Upper lobe of left lung (tissue), 6 donors: ENCODE results near the gene NEURL2. TPM values are rescaled to one million over a fixed set of nuclear protein-coding genes. Genes with fewer than 3 reads are reported as not detected.
A peak's percentile ranks its signal among the peaks of the same experiment; 100 is the strongest.

Source experiments
- ATAC-seq, 2 donors: fragments of 200-7000 bp; cut with Tn5 transposase; one replicate each; pipeline ENCODE4 v1.9.1; 2022; ENCODE audit warnings: mild to moderate bottlenecking in 2 of 2, moderate library complexity in 2 of 2; ENCODE audit not compliant: low FRiP score in 2 of 2
- DNase-seq, 2 donors: peaks; one replicate each; pipeline ENCODE4 v3.0.0-alpha.2; 2019 to 2020
- H3K27ac ChIP-seq, 4 donors: fragments of 200-600 bp; sonication (generic); one replicate each; pipeline ENCODE4 v1.5.1; 2016 to 2019
- H3K27me3 ChIP-seq, 4 donors: fragments of 200-600 bp; sonication (generic); one replicate each; pipeline ENCODE4 v1.5.1; 2017 to 2019
- H3K36me3 ChIP-seq, 4 donors: fragments of 200-600 bp; sonication (generic); one replicate each; pipeline ENCODE4 v1.5.1; 2016 to 2019
- H3K4me1 ChIP-seq, 4 donors: fragments of 200-600 bp; sonication (generic); one replicate each; pipeline ENCODE4 v1.5.1; 2018 to 2019
- H3K4me3 ChIP-seq, 4 donors: fragments of 200-600 bp; sonication (generic); one replicate each; pipeline ENCODE4 v1.5.1; 2017 to 2019; ENCODE audit warnings: mild to moderate bottlenecking in 2 of 4, moderate library complexity in 1 of 4
- H3K9me3 ChIP-seq, 4 donors: fragments of 200-600 bp; sonication (generic); one replicate each; pipeline ENCODE4 v1.5.1; 2018 to 2019
- CTCF ChIP-seq, 6 experiments: fragments of 450-650 bp in 4 of 6; fragments of 200-600 bp in 2 of 6; sonication (generic) in 2 of 6; IDR thresholded peaks; one replicate each; pipeline ENCODE4 v1.5.1; 2016 to 2019; ENCODE audit warnings: antibody characterized with exemption in 6 of 6
- EP300 ChIP-seq, 4 donors: sonication (generic); formaldehyde crosslinking; IDR thresholded peaks; one replicate each; pipeline ENCODE4 v1.5.1; 2017; ENCODE audit warnings: antibody characterized with exemption in 4 of 4, control low read depth in 2 of 4
- POLR2A ChIP-seq, 4 donors: fragments of 450-650 bp; IDR thresholded peaks; one replicate each; pipeline ENCODE4 v1.5.1; 2016 to 2017; ENCODE audit warnings: antibody characterized with exemption in 4 of 4, mild to moderate bottlenecking in 2 of 4
- POLR2AphosphoS5 ChIP-seq, 2 donors: sonication (generic); formaldehyde crosslinking; IDR thresholded peaks; one replicate each; pipeline ENCODE4 v1.5.1; 2017; ENCODE audit warnings: antibody characterized with exemption in 2 of 2
- WGBS, 2 donors: methylation state at CpG; one replicate each; pipeline ENCODE4 v1.1.5; 2017 to 2018; 5-methylcytosine and 5-hydroxymethylcytosine counted together
- total RNA-seq, 6 donors: library from RNA; depleted of rRNA in 4 of 6; stranded (reverse); fragments of >200 nt in 4 of 6; gene quantifications; one replicate each; pipeline versions ENCODE4 v1.1.0 to v1.2.1, GENCODE V29; 2016 to 2021
- donor health status: DM: no; HTN: no; CAD: no; lungs with moderate emphysema.
- donor health status: DM: no; HTN: yes; CAD: no; lungs with severe emphysema.

NEURL2 gene
- total RNA-seq, 6 donors from 2014 or later, result 3.9 to 31.4 (median 5.5) TPM

GRCh38 chr20:45843506-45843905, 47.5 kb downstream of the NEURL2 start:
- no peaks in the 10 kb centered on the region for H3K9me3 ChIP-seq
- H3K36me3 ChIP-seq, result peaks cover 19 to 90% (median 64%) of the 10 kb centered on the region in 4 donors
- 92 to 95% methylated on average over 8 to 14 of the region's 14 CpGs for WGBS, 2 donors
- peaks cover 0 to 6% (median 0%) of the 10 kb centered on the region in 4 donors for H3K4me1 ChIP-seq
- TF ChIP-seq POLR2AphosphoS5 (IDR thresholded peaks at IDR 0.05), result no peak
- no peak for TF ChIP-seq POLR2A (IDR thresholded peaks at IDR 0.05)
- TF ChIP-seq CTCF (IDR thresholded peaks at IDR 0.05), result no peak
- TF ChIP-seq EP300 (IDR thresholded peaks at IDR 0.05), result no peak
- ATAC-seq (no peak), DNase-seq (no peak)
- H3K27me3 ChIP-seq, result no peaks in the 10 kb centered on the region
- H3K27ac ChIP-seq, result no peak overlapping the region
- no peak overlapping the region for H3K4me3 ChIP-seq

GRCh38 chr20:45842169-45842812, 48.7 kb downstream of the NEURL2 start:
- Histone ChIP-seq H3K4me1 (peaks cover 0 to 6% (median under 1%) of the 10 kb centered on the region in 4 donors), H3K4me3 (no peak overlapping the region), H3K9me3 (no peaks in the 10 kb centered on the region), H3K36me3 (peaks cover 19 to 81% (median 57%) of the 10 kb centered on the region in 4 donors), H3K27ac (peak overlapping the region in 2 of 4 donors; percentile 24 to 26), H3K27me3 (no peaks in the 10 kb centered on the region)
- 32 to 34% methylated on average over 5 of the region's 5 CpGs for WGBS, 2 donors
- ATAC-seq (peak; percentile 5 to 43), DNase-seq (no peak)
- no peak for TF ChIP-seq POLR2A (IDR thresholded peaks at IDR 0.05)
- TF ChIP-seq POLR2AphosphoS5 (IDR thresholded peaks at IDR 0.05), result no peak
- TF ChIP-seq EP300 (IDR thresholded peaks at IDR 0.05), result no peak
- TF ChIP-seq CTCF (IDR thresholded peaks at IDR 0.05), result no peak

GRCh38 chr20:45841407-45842129, 49.4 kb downstream of the NEURL2 start:
- H3K4me3 ChIP-seq, result no peak overlapping the region
- H3K36me3 ChIP-seq, result peaks cover 16 to 74% (median 54%) of the 10 kb centered on the region in 4 donors
- no peaks in the 10 kb centered on the region for H3K9me3 ChIP-seq
- WGBS, 2 donors, result 86 to 96% methylated on average over 7 to 10 of the region's 10 CpGs
- no peaks in the 10 kb centered on the region for H3K27me3 ChIP-seq
- peaks cover 0 to 6% (median 3%) of the 10 kb centered on the region in 4 donors for H3K4me1 ChIP-seq
- TF ChIP-seq POLR2A (IDR thresholded peaks at IDR 0.05) (no peak), CTCF (IDR thresholded peaks at IDR 0.05) (no peak), EP300 (IDR thresholded peaks at IDR 0.05) (no peak), POLR2AphosphoS5 (IDR thresholded peaks at IDR 0.05) (no peak)
- no peak for ATAC-seq
- peak overlapping the region in 1 of 4 donors; percentile 26 for H3K27ac ChIP-seq
- no peak for DNase-seq

GRCh38 chr20:45840700-45841198, 50.3 kb downstream of the NEURL2 start:
- H3K27ac ChIP-seq, result no peak overlapping the region
- TF ChIP-seq CTCF (IDR thresholded peaks at IDR 0.05), result no peak
- TF ChIP-seq POLR2AphosphoS5 (IDR thresholded peaks at IDR 0.05), result no peak
- TF ChIP-seq POLR2A (IDR thresholded peaks at IDR 0.05), result no peak
- TF ChIP-seq EP300 (IDR thresholded peaks at IDR 0.05), result no peak
- DNase-seq, result peak in 1 of 2 donors; percentile 70
- no peaks in the 10 kb centered on the region for H3K9me3 ChIP-seq
- H3K4me3 ChIP-seq, result no peak overlapping the region
- peaks cover 16 to 65% (median 49%) of the 10 kb centered on the region in 4 donors for H3K36me3 ChIP-seq
- WGBS, 2 donors, result 94 to 97% methylated on average over 15 to 20 of the region's 25 CpGs
- H3K4me1 ChIP-seq, result peaks cover 3 to 9% (median 7%) of the 10 kb centered on the region in 4 donors
- peak in 1 of 2 donors; percentile 16 for ATAC-seq
- H3K27me3 ChIP-seq, result no peaks in the 10 kb centered on the region

Other genes starting within 250 kb of the NEURL2 start
- not detected for gene WFDC11, start 221.0 kb downstream of the NEURL2 start, total RNA-seq
- gene WFDC13, start 189.2 kb downstream of the NEURL2 start, total RNA-seq, result not detected
- gene WFDC10B, start 186.2 kb downstream of the NEURL2 start, total RNA-seq, result 1 to 10 TPM in 4 of 6 donors, not detected in 2; 1.1 to 9.4 (median 1.6) TPM
- not detected for gene SPINT4, start 168.9 kb downstream of the NEURL2 start, total RNA-seq
- gene WFDC3, start 99.3 kb downstream of the NEURL2 start, total RNA-seq, result 1 to 10 TPM in 4 of 6 donors, under 1 TPM in 1, not detected in 1; 1.00 to 7.1 (median 2.4) TPM
- gene DNTTIP1, start 99.3 kb downstream of the NEURL2 start, total RNA-seq, result 10 to 100 TPM; 36.8 to 61.8 (median 46.5) TPM
- 10 to 100 TPM in 1 of 6 donors, 1 to 10 TPM in 3, not detected in 2; 1.1 to 12.5 (median 3.5) TPM for gene UBE2C, start 78.6 kb downstream of the NEURL2 start, total RNA-seq
- 1 to 10 TPM in 1 of 6 donors, under 1 TPM in 2, not detected in 3; 0.37 to 1.1 (median 0.80) TPM for gene TNNC2, start 63.9 kb downstream of the NEURL2 start, total RNA-seq
- gene SNX21, start 57.4 kb downstream of the NEURL2 start, total RNA-seq, result 100 to 1,000 TPM in 1 of 6 donors, 10 to 100 TPM in 5; 23.9 to 117 (median 52.9) TPM
- gene ACOT8, start 33.8 kb downstream of the NEURL2 start, total RNA-seq, result 10 to 100 TPM; 23.9 to 46.8 (median 31.5) TPM
- 1 to 10 TPM; 2.4 to 7.3 (median 3.9) TPM for gene ZSWIM3, start 33.6 kb downstream of the NEURL2 start, total RNA-seq
- 1 to 10 TPM; 4.2 to 9.7 (median 8.6) TPM for gene ZSWIM1, start 10.0 kb downstream of the NEURL2 start, total RNA-seq
- gene SPATA25, start 3.6 kb downstream of the NEURL2 start, total RNA-seq, result 10 to 100 TPM in 1 of 6 donors, 1 to 10 TPM in 5; 1.3 to 11.5 (median 1.6) TPM
- gene CTSA, start 127 bp upstream of the NEURL2 start, total RNA-seq, result 100 to 1,000 TPM; 109 to 176 (median 155) TPM
- gene PLTP, start 20.9 kb upstream of the NEURL2 start, total RNA-seq, result 100 to 1,000 TPM in 2 of 6 donors, 10 to 100 TPM in 4; 28.9 to 169 (median 57.8) TPM
- gene PCIF1, start 43.5 kb upstream of the NEURL2 start, total RNA-seq, result 10 to 100 TPM; 41.7 to 59.7 (median 47.1) TPM
- 10 to 100 TPM; 17.4 to 41.9 (median 23.0) TPM for gene ZNF335, start 81.0 kb upstream of the NEURL2 start, total RNA-seq
- gene MMP9, start 117.7 kb upstream of the NEURL2 start, total RNA-seq, result 10 to 100 TPM in 4 of 6 donors, 1 to 10 TPM in 2; 4.2 to 20.8 (median 14.2) TPM
- 1 to 10 TPM in 1 of 6 donors, under 1 TPM in 1, not detected in 4; 0.69 to 1.3 TPM for gene SLC12A5, start 138.0 kb upstream of the NEURL2 start, total RNA-seq
- 10 to 100 TPM; 17.1 to 48.2 (median 30.2) TPM for gene NCOA5, start 198.8 kb upstream of the NEURL2 start, total RNA-seq
- gene CD40, start 227.1 kb upstream of the NEURL2 start, total RNA-seq, result 10 to 100 TPM; 15.7 to 32.5 (median 25.8) TPM